Measurements from ENCODE around the gene RABGGTA.
A peak's percentile ranks its signal among the peaks of the same experiment; 100 is the strongest.

The RABGGTA gene

DNA sequence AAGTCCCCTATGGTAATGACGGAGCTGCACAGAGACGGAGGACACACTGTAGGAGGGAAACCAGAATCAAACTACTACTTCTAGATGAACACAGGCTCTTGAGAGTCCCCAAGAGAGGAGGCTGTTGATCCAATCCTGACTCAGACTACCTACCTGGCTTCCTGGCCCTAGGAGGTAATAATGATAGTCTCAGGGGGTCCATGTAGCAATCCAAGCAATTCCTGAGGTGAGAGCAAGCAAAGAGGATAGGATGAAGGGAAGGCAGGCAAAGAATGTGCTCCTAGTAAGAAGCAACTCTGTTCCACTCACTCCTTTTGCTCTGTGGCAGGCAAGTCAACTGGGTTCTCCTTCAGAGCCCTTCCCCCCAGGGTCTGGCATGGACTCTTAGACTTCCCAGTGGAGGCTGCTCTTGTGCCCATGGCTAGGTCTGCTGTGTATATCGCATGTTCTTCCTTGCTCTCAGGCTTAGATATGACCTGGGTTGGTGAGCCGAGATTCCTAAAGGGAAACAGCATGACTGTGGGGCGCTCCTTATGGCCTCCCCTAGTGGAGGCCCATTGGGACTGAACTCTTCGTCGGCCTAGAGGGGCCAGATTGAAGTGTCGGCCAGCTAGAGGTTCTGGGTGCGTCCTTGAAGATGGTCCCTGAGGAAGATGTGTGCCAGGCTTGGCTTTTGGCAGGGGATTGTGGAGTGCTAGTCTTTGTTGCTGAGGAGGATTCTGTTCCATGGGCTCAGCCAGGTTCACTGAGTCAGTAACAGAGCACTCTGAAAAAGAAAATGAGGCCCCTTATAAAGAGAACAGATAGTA, 31.1 kb downstream of the RABGGTA start:
- H3K9me2 ChIP-seq (replicated peaks; ENCODE audit: control insufficient read depth, low read length): no peaks in the 10 kb centered on the region
- H3K4me3 ChIP-seq (ENCODE audit: low read length): no peak overlapping the region
- H3F3A ChIP-seq (ENCODE audit: control insufficient read depth, insufficient read depth): peaks cover 3% of the 10 kb centered on the region
- H4K20me1 ChIP-seq (ENCODE audit: control insufficient read depth, insufficient read depth, low read depth, low read length): no peaks in the 10 kb centered on the region
- H3K9me3 ChIP-seq (ENCODE audit: control insufficient read depth, insufficient read depth, low read length): no peaks in the 10 kb centered on the region
- H3K4me2 ChIP-seq (ENCODE audit: low read length): peak overlapping the region; percentile 86
- H3K36me3 ChIP-seq (ENCODE audit: control insufficient read depth, low read length): peaks cover 60% of the 10 kb centered on the region
- peaks cover 25% of the 10 kb centered on the region for H3K4me1 ChIP-seq (ENCODE audit: control insufficient read depth, low read length)
- H3K79me2 ChIP-seq (ENCODE audit: control insufficient read depth, low read length): peaks cover 18% of the 10 kb centered on the region
- no peaks in the 10 kb centered on the region for H3K27me3 ChIP-seq (ENCODE audit: control insufficient read depth, low read length)
- TF ChIP-seq, protein P1, sequence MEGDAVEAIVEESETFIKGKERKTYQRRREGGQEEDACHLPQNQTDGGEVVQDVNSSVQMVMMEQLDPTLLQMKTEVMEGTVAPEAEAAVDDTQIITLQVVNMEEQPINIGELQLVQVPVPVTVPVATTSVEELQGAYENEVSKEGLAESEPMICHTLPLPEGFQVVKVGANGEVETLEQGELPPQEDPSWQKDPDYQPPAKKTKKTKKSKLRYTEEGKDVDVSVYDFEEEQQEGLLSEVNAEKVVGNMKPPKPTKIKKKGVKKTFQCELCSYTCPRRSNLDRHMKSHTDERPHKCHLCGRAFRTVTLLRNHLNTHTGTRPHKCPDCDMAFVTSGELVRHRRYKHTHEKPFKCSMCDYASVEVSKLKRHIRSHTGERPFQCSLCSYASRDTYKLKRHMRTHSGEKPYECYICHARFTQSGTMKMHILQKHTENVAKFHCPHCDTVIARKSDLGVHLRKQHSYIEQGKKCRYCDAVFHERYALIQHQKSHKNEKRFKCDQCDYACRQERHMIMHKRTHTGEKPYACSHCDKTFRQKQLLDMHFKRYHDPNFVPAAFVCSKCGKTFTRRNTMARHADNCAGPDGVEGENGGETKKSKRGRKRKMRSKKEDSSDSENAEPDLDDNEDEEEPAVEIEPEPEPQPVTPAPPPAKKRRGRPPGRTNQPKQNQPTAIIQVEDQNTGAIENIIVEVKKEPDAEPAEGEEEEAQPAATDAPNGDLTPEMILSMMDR (IDR thresholded peaks at IDR 0.05; ENCODE audit: low read depth, low read length, poor library complexity, severe bottlenecking): no peak
- no peak for TF ChIP-seq EZH2phosphoT487 (IDR thresholded peaks at IDR 0.05; ENCODE audit: borderline replicate concordance, low read length)
- no peak overlapping the region for H3K27ac ChIP-seq (ENCODE audit: low read depth, low read length)

DNA sequence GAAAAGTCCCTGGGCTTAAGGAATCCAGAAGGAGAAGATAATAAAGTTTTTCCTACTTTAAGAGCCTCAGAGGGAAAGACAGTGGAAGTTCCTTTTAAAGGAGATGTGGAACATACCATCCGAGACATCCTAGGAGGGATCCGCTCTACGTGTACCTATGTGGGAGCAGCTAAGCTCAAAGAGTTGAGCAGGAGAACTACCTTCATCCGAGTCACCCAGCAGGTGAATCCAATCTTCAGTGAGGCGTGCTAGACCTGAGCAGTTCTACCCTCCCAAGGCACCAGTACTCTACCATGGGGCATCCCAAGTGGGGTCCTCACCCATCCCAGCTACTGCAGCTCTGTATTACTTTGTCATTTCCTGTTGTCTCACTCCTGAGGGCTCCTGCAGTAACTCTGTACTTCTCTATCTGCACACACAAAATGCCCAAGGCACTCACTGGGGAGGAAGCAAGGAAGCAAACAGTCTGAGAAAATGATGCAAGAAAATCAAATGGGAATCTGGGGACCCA, 32.8 kb downstream of the RABGGTA start:
- no peak overlapping the region for H3K4me2 ChIP-seq (ENCODE audit: low read length)
- H4K20me1 ChIP-seq (ENCODE audit: control insufficient read depth, insufficient read depth, low read depth, low read length): no peaks in the 10 kb centered on the region
- H3F3A ChIP-seq (ENCODE audit: control insufficient read depth, insufficient read depth): peaks cover 3% of the 10 kb centered on the region; the same call in 1 of the 2 replicates
- peaks cover 35% of the 10 kb centered on the region for H3K79me2 ChIP-seq (ENCODE audit: control insufficient read depth, low read length)
- no peaks in the 10 kb centered on the region for H3K27me3 ChIP-seq (ENCODE audit: control insufficient read depth, low read length)
- TF ChIP-seq, protein P1 (IDR thresholded peaks at IDR 0.05; ENCODE audit: low read depth, low read length, poor library complexity, severe bottlenecking): no peak
- no peak for TF ChIP-seq EZH2phosphoT487 (IDR thresholded peaks at IDR 0.05; ENCODE audit: borderline replicate concordance, low read length)
- peaks cover 76% of the 10 kb centered on the region for H3K36me3 ChIP-seq (ENCODE audit: control insufficient read depth, low read length)
- H3K4me1 ChIP-seq (ENCODE audit: control insufficient read depth, low read length): peaks cover 37% of the 10 kb centered on the region
- H3K9me2 ChIP-seq (replicated peaks; ENCODE audit: control insufficient read depth, low read length): no peaks in the 10 kb centered on the region
- H3K9me3 ChIP-seq (ENCODE audit: control insufficient read depth, insufficient read depth, low read length): no peaks in the 10 kb centered on the region
- H3K27ac ChIP-seq (ENCODE audit: low read depth, low read length): no peak overlapping the region
- no peak overlapping the region for H3K4me3 ChIP-seq (ENCODE audit: low read length)

GRCh38 chr14:24238123-24238522, 33.3 kb downstream of the RABGGTA start:
- no peaks in the 10 kb centered on the region for H4K20me1 ChIP-seq (ENCODE audit: control insufficient read depth, insufficient read depth, low read depth, low read length)
- no peaks in the 10 kb centered on the region for H3K27me3 ChIP-seq (ENCODE audit: control insufficient read depth, low read length)
- H3K9me3 ChIP-seq (ENCODE audit: control insufficient read depth, insufficient read depth, low read length): no peaks in the 10 kb centered on the region
- H3K9me2 ChIP-seq (replicated peaks; ENCODE audit: control insufficient read depth, low read length): no peaks in the 10 kb centered on the region
- H3K4me2 ChIP-seq (ENCODE audit: low read length): no peak overlapping the region
- peaks cover 3% of the 10 kb centered on the region; the same call in 1 of the 2 replicates for H3F3A ChIP-seq (ENCODE audit: control insufficient read depth, insufficient read depth)
- H3K79me2 ChIP-seq (ENCODE audit: control insufficient read depth, low read length): peaks cover 40% of the 10 kb centered on the region
- no peak for TF ChIP-seq EZH2phosphoT487 (IDR thresholded peaks at IDR 0.05; ENCODE audit: borderline replicate concordance, low read length)
- TF ChIP-seq, protein P1 (IDR thresholded peaks at IDR 0.05; ENCODE audit: low read depth, low read length, poor library complexity, severe bottlenecking): no peak
- H3K36me3 ChIP-seq (ENCODE audit: control insufficient read depth, low read length): peaks cover 76% of the 10 kb centered on the region
- no peak overlapping the region for H3K27ac ChIP-seq (ENCODE audit: low read depth, low read length)
- no peak overlapping the region for H3K4me3 ChIP-seq (ENCODE audit: low read length)
- H3K4me1 ChIP-seq (ENCODE audit: control insufficient read depth, low read length): peaks cover 37% of the 10 kb centered on the region
